Stimulated activated CD4-positive, alpha-beta T cell treated with anti-CD3 and anti-CD28 coated beads, Interleukin-12 subunit alpha, Interleukin-12 subunit beta, amount 100 ng/mL, for 24 hours (primary cell): ENCODE data around the gene DSTYK.
A peak's percentile ranks its signal among the peaks of the same experiment; 100 is the strongest.
"Not testable (repeated sequence)": the region's sequence is repeated elsewhere in the genome, so short reads cannot be mapped to it uniquely, and the experiment has no call there.

ENCODE experiments used
- DNase-seq, 2 experiments: peaks; one replicate each; pipeline ENCODE4 v3.0.0-alpha.2; 2020; ENCODE audit warnings: low read depth in 2 of 2

DSTYK gene

GRCh38 chr1:205216588-205216987 is 5.1 kb upstream of the DSTYK start:
- no peak for DNase-seq

- DNase-seq = no peak
Measured at GRCh38 chr1:205214756-205215155, 3.3 kb upstream of the DSTYK start.

- no peak for DNase-seq
Measured at GRCh38 chr1:205211839-205212536, 486 bp upstream of the DSTYK start.

DNA sequence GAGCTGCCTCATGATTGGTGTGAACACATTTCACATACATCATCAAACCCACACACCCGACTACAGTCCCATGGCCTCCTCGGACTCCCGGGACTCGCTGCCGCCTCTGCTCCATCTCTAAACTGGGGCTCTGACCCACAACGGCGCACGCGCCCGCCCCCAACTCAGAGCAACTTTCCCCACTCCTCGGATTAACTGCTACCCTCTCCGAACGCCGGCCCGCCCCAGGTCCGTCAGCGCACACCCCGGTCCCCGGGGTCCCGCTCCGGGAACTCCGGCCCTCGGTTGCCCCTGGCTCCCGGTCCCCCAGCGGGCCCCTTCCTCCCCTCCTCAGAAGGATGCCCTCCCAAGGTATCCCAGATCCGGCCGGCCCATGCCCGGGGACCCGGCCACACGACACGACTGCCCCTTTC is 740 bp downstream of the DSTYK start:
- DNase-seq = no peak

DNA sequence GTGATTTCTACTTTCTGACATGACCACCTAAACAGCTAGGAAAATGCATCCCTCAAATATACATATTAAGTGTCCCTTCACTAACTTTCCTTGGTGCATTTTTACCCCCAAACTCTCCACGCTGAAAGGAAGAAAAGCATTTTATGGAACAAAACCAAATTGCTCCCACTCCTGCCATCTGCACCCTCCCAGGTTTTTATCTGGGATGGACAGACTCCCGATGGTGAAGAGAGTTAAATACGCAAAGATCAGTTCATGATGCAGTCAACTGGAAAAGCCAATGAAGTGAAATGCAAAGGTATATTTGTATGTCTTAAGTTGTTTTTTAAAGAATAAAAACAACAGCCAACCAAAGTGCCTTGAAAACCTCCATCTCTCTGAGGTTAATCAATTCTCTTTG is 2.7 kb downstream of the DSTYK start:
- DNase-seq = no peak

DNA sequence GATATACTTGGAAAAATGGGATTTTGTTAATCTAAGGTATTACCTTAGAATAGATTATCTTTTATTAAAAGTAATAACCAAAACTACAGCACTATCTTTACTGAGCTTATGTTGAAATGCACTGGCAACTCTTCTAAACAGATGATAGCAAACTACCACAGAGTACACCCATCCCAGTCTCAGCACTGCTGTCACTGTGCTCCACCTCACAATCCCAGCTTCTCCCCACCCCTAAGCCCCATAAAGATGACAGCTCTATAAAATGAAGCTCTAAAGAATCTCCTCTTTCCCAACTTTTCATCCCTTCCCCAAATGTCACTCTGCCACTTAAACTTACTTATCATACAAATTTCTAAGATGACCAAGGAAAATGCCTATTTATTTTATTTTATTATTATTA is 6.4 kb downstream of the DSTYK start:
- DNase-seq = no peak

GRCh38 chr1:205204552-205204951 is 7.0 kb downstream of the DSTYK start:
- DNase-seq = no peak

- no peak for DNase-seq
Measured at GRCh38 chr1:205199931-205200299, 11.6 kb downstream of the DSTYK start.

DNA sequence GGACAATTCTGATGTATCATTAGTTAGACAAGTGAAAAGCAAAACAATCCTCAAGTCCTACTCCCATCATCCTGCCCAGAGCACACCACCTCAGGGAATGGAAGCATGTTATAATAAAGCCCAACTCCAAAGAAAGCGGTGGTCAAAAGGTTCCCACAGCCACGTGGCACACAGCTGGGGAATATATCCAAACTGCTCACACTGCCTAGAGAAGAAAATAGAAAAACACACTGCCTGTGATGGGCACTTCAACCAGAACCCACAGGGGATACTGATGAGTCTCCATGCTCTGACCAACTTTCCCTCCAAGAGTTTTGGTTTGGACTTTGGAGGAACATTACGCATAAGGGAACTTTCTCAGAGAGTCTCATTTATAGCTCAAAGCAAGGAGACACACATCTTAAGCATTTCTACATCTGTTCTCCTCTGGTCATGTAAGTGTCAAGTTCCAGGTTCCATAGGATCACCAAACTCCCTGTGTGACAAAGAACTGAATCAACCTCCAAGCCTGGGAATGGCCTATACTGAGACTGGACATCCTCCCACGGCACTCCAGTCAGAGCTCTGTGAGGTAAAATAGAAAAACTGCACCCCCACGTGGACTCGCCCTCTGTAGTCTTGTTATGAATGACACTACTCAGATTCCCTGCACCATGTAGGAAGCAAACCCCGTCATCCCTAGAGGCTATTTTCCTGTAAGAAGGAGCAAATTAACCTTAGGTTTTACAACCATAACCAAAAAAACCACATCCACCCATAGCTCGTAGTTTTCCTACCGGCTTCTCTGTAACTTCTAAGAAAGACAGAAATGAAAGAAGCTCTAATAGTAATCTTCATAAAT is 12.2 kb downstream of the DSTYK start:
- peak; percentile 16 to 60 for DNase-seq

DNA sequence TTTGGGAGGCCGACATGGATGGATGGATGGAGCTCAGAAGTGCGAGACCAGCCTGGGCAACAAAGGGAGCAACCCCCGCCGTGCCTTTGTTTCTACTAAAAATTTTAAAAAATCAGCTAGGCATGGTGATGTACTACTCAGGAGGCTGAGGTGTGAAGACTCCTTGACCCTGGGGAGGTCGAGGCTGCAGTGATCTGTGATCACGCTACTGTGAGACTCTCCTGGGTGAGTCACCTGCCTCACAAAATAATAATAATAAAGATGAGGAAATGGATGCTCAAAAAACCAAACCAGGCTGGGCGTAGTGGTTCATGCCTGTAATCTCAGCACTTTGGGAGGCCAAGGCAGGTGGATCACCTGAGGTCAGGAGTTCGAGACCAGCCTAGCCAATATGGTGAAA is 19.2 kb downstream of the DSTYK start:
- no peak for DNase-seq

GRCh38 chr1:205191622-205192021 is 19.9 kb downstream of the DSTYK start:
- no peak for DNase-seq

GRCh38 chr1:205190845-205191577 is 20.5 kb downstream of the DSTYK start:
- DNase-seq = no peak

GRCh38 chr1:205189131-205189530 is 22.4 kb downstream of the DSTYK start:
- DNase-seq = no peak

GRCh38 chr1:205188596-205188995 is 22.9 kb downstream of the DSTYK start:
- DNase-seq = no peak

GRCh38 chr1:205188098-205188497 is 23.4 kb downstream of the DSTYK start:
- DNase-seq = no peak

GRCh38 chr1:205187420-205187819 is 24.1 kb downstream of the DSTYK start:
- DNase-seq = no peak

- no peak for DNase-seq
Measured at GRCh38 chr1:205186191-205186590, 25.3 kb downstream of the DSTYK start.

GRCh38 chr1:205183676-205184335 is 27.7 kb downstream of the DSTYK start:
- DNase-seq = no peak

DNA sequence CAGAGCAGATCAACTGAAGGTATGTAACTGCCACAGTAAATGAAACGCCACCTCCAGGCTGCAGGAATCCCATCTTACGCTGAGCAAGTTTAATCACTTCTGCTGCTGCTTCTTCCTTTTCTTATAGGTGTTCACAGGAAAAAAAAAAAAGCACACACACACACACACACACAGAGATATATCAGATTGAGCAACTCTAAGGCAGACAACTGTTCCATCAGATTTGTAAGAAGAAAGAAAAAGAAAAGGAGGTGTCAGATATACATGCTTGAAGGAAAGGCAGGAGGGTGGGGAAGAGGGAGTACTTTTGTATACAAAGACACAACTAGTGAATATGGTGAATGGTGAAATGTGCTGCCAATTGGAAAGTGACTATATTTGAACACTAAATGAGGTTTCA is 28.6 kb downstream of the DSTYK start:
- DNase-seq = no peak

- not testable (repeated sequence) for DNase-seq
Measured at GRCh38 chr1:205180331-205180730, 31.2 kb downstream of the DSTYK start.

DNA sequence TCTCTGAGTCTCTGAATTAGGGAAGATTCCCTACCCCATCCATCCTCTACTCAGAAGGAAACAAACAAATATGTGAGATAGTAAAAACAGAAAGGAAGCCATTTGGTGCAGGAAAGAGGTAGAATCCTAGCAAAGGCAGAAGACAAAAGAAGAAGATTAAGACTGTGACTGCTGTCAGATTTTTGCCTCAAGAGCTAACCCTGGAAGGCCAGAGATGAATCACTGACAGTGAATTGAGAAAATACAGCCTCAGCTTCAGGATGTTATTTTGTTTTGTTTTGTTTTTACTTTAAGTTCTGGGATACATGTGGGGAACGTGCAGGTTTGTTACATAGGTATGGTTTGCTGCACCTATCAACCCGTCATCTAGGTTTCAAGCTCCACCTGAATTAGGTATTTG is 31.7 kb downstream of the DSTYK start:
- no peak for DNase-seq

DNA sequence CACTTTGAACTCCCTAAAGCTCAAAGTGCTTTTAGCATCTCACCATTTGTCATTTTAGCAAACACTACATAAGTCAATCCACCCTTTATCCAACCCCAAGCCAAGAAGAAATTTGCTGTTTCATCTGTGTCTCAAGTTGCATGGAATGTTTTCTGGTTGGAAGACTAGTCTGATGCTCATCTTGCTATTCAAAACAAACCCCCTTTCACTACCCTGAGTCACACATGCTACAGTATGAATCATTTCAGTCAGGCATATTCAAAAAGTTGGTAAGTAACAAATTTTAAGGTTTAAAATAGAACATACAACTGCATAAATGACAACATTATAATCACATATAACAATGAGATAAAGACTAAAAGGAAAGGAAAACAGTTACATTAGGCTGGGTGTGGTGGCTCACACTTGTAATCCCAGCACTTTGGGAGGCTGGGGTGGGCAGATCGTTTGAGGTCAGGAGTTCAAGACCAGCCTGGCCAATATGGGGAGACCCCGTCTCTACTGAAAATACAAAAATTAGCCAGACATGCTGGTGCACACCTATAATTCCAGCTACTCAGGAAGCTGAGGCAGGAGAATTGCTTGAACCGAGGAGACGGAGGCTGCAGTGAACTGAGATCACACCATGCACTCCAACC is 38.7 kb downstream of the DSTYK start:
- no peak for DNase-seq
